K562 (cell line): Measurements from ENCODE around the gene CNOT4. TPM values are rescaled to one million over a fixed set of nuclear protein-coding genes. Genes with fewer than 3 reads are reported as not detected.

Experiments used
- FOXK1 ChIP-seq: sonication (generic); formaldehyde crosslinking; IDR thresholded peaks from 2 replicates; pipeline ENCODE4 v1.8.0; 2022; ENCODE audit warnings: missing genetic modification reagents, mild to moderate bottlenecking, borderline replicate concordance
- JUN ChIP-seq, 2 experiments: sonication (generic) in 1 of 2; formaldehyde crosslinking in 1 of 2; IDR thresholded peaks; 2 replicates each; pipeline versions ENCODE4 v1.6.1 to v1.8.0; 2012 to 2022; ENCODE audit warnings: borderline replicate concordance in 2 of 2, mild to moderate bottlenecking in 2 of 2, improper control_type of control experiment in 1 of 2, low read depth in 1 of 2, low read length in 1 of 2, missing genetic modification reagents in 1 of 2
- NCOA2 ChIP-seq, 2 experiments: fragments of 450-650 bp; IDR thresholded peaks; 2 replicates each; pipeline ENCODE4 v1.6.1; 2018; ENCODE audit warnings: mild to moderate bottlenecking in 2 of 2, moderate library complexity in 1 of 2; ENCODE audit not compliant: partially characterized antibody in 2 of 2
- POLR2H ChIP-seq: IDR thresholded peaks from 2 replicates; pipeline ENCODE4 v1.6.1; 2016; ENCODE audit warnings: missing genetic modification characterization, low read depth, mild to moderate bottlenecking, control low read depth, missing compliant biosample characterization, moderate library complexity
- PURB ChIP-seq: sonication (generic); formaldehyde crosslinking; IDR thresholded peaks from 2 replicates; pipeline ENCODE4 v1.9.0; 2021; ENCODE audit warnings: low read depth, mild to moderate bottlenecking, missing genetic modification reagents
- RBM22 ChIP-seq: fragments of 200-400 bp; formaldehyde crosslinking; IDR thresholded peaks from 2 replicates; pipeline ENCODE4 v1.6.1; 2018; ENCODE audit warnings: low read length, low read depth; ENCODE audit not compliant: poor library complexity, severe bottlenecking
- SAP30 ChIP-seq: fragments of 200-600 bp; sonication (generic); IDR thresholded peaks from 2 replicates; pipeline ENCODE4 v1.6.1; 2012; ENCODE audit warnings: borderline replicate concordance, low read depth, mild to moderate bottlenecking, moderate library complexity, low read length, control low read depth, inconsistent platforms; ENCODE audit not compliant: insufficient read depth, poor library complexity, severe bottlenecking
- TAF7 ChIP-seq: fragments of 450-650 bp; IDR thresholded peaks from 2 replicates; pipeline ENCODE4 v1.6.1; 2016; ENCODE audit warnings: missing genetic modification characterization, missing compliant biosample characterization
- THRAP3 ChIP-seq: fragments of 450-650 bp; IDR thresholded peaks from 2 replicates; pipeline ENCODE4 v1.6.1; 2016; ENCODE audit warnings: mild to moderate bottlenecking, inconsistent platforms, borderline replicate concordance
- U2AF2 ChIP-seq: fragments of 200-400 bp; formaldehyde crosslinking; optimal IDR thresholded peaks from 2 replicates; pipeline ENCODE3; 2017; ENCODE audit warnings: low read depth, mild to moderate bottlenecking, low read length
- ZNF212 ChIP-seq: fragments of 450-650 bp; formaldehyde crosslinking; IDR thresholded peaks from 2 replicates; pipeline ENCODE4 v1.4.0; 2020; ENCODE audit warnings: mild to moderate bottlenecking
- polyA plus RNA-seq, 8 experiments: library from polyadenylated mRNA; depleted of rRNA in 4 of 8; stranded (reverse) in 5 of 8; unstranded in 3 of 8; fragments of >200 nt; fragmentation: Nextera tagmentation in 2 of 8; fragmentation: Illumina TruSeq in 1 of 8; extraction: Ambion mirVana in 2 of 8; extraction: Trizol in 1 of 8; gene quantifications; 2 replicates each; pipeline versions ENCODE4 v1.2.1 to v1.2.3, GENCODE V29; 2011 to 2014; ENCODE audit warnings: inconsistent platforms in 1 of 8, missing spikeins in 1 of 8
- total RNA-seq, 7 experiments: library from RNA; depleted of rRNA in 6 of 7; stranded (reverse); fragments of >200 nt in 6 of 7; fragmentation: Illumina TruSeq in 2 of 7; extraction: Trizol in 2 of 7; gene quantifications; 2 replicates each; pipeline versions ENCODE4 v1.2.1 to v1.2.3, GENCODE V29; 2011 to 2021; ENCODE audit warnings: low replicate concordance in 1 of 7
- TF ChIP-seq, protein P1 (sequence below): IDR thresholded peaks from 2 replicates; pipeline ENCODE4 v1.6.1; 2011; ENCODE audit warnings: borderline replicate concordance, low read depth, mild to moderate bottlenecking, moderate library complexity, low read length; ENCODE audit not compliant: insufficient read depth, poor library complexity, severe bottlenecking
- TF ChIP-seq, protein P2 (sequence below): sonication (generic); formaldehyde crosslinking; IDR thresholded peaks from 2 replicates; pipeline ENCODE4 v1.8.0; 2023; ENCODE audit warnings: mild to moderate bottlenecking, missing genetic modification reagents
- TF ChIP-seq, protein P3 (sequence below): fragments of 250-450 bp; sonication (Bioruptor Pico); IDR thresholded peaks from 2 replicates; pipeline ENCODE4 v1.8.0; 2022; ENCODE audit warnings: inconsistent platforms, mild to moderate bottlenecking, moderate library complexity, borderline replicate concordance
- TF ChIP-seq, protein P4 (sequence below): sonication (generic); formaldehyde crosslinking; IDR thresholded peaks from 2 replicates; pipeline ENCODE4 v1.8.1; 2022; ENCODE audit warnings: missing genetic modification reagents
- TF ChIP-seq, protein P5 (sequence below), 2 experiments: IDR thresholded peaks; 2 replicates each; pipeline ENCODE4 v1.6.1; 2011; ENCODE audit warnings: borderline replicate concordance in 1 of 2, control low read depth in 1 of 2, low read depth in 1 of 2, low read length in 1 of 2, mild to moderate bottlenecking in 1 of 2, mixed read lengths in 1 of 2, moderate library complexity in 1 of 2; ENCODE audit not compliant: insufficient read depth in 1 of 2, insufficient read length in 1 of 2, poor library complexity in 1 of 2, severe bottlenecking in 1 of 2; ENCODE audit errors: extremely low read depth in 1 of 2

CNOT4 gene
- total and polyA plus RNA-seq, 9 of the 15 experiments (the other 6 are each of a cell fraction or from before 2014, with no cell fraction given): 8.6 to 24.1 (median 15.4) TPM

DNA sequence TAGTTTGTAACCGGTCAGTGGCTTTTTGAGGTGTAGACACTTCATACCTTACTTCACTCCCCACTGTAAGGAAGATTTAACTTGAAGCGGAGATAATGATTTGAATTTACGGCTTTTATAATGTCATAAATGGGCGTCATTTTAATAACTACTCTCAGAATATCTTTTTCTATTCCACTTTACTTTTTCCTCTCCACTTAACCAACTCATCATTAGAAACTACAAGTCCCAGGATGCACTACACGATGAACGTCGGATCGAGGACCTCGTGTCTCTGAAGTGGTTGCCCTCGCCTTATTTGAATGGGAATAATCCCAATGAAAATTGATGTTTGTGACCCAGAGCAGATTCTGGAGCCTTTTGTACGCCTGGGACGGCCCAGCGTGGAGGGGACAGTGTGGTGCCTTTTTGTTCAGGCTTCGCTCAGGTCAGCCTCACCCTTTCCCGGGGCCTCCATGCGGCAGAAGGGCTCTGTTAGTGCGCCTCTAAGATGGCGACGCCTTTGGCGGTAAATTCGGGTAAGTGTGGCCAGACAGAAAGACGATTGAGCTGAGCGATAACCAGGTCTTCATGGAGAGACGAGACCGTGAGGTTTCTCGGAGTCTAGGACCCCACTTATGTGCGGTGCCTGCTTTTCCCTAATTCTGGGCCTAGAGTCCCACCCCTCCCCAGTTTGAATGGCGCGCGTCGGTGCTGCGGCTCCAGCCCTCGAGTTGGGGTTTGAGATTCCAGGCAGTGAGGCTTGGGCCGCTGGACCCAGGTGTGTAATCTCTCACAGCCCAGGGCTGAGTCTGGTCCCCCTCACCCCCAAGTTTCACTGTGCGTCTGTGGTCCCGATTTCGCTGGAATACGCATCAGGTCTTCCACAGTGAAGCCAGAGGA lies 47.8 kb upstream of the CNOT4 start, which contains the start of gene NUP205 (continued):
- no peak for TF ChIP-seq PURB (CRISPR knock-in tag)
- TF ChIP-seq ZNF212 (CRISPR knock-in tag): no peak
- TF ChIP-seq U2AF2: no peak
- peak; percentile 94 for TF ChIP-seq POLR2H (tag)
- TF ChIP-seq JUN (IDR thresholded peaks at IDR 0.05; ENCODE audit: borderline replicate concordance, low read depth, low read length): peak; percentile 41; the same call in 1 of the 2 replicates
- peak; percentile 80; the same call in 1 of the 2 replicates for TF ChIP-seq JUN (CRISPR knock-in tag; IDR thresholded peaks at IDR 0.05; ENCODE audit: borderline replicate concordance)
- TF ChIP-seq THRAP3: peak; percentile 79; the same call in 1 of the 2 replicates
- TF ChIP-seq SAP30: peak; percentile 95
- TF ChIP-seq, protein P1, sequence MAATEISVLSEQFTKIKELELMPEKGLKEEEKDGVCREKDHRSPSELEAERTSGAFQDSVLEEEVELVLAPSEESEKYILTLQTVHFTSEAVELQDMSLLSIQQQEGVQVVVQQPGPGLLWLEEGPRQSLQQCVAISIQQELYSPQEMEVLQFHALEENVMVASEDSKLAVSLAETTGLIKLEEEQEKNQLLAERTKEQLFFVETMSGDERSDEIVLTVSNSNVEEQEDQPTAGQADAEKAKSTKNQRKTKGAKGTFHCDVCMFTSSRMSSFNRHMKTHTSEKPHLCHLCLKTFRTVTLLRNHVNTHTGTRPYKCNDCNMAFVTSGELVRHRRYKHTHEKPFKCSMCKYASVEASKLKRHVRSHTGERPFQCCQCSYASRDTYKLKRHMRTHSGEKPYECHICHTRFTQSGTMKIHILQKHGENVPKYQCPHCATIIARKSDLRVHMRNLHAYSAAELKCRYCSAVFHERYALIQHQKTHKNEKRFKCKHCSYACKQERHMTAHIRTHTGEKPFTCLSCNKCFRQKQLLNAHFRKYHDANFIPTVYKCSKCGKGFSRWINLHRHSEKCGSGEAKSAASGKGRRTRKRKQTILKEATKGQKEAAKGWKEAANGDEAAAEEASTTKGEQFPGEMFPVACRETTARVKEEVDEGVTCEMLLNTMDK: no peak
- TF ChIP-seq FOXK1 (CRISPR knock-in tag): peak; percentile 97
- TF ChIP-seq, protein P2, sequence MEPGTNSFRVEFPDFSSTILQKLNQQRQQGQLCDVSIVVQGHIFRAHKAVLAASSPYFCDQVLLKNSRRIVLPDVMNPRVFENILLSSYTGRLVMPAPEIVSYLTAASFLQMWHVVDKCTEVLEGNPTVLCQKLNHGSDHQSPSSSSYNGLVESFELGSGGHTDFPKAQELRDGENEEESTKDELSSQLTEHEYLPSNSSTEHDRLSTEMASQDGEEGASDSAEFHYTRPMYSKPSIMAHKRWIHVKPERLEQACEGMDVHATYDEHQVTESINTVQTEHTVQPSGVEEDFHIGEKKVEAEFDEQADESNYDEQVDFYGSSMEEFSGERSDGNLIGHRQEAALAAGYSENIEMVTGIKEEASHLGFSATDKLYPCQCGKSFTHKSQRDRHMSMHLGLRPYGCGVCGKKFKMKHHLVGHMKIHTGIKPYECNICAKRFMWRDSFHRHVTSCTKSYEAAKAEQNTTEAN (CRISPR knock-in tag): peak; percentile 84
- TF ChIP-seq RBM22: no peak
- TF ChIP-seq, protein P3, sequence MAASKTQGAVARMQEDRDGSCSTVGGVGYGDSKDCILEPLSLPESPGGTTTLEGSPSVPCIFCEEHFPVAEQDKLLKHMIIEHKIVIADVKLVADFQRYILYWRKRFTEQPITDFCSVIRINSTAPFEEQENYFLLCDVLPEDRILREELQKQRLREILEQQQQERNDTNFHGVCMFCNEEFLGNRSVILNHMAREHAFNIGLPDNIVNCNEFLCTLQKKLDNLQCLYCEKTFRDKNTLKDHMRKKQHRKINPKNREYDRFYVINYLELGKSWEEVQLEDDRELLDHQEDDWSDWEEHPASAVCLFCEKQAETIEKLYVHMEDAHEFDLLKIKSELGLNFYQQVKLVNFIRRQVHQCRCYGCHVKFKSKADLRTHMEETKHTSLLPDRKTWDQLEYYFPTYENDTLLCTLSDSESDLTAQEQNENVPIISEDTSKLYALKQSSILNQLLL (CRISPR knock-in tag): no peak
- TF ChIP-seq, protein P4, sequence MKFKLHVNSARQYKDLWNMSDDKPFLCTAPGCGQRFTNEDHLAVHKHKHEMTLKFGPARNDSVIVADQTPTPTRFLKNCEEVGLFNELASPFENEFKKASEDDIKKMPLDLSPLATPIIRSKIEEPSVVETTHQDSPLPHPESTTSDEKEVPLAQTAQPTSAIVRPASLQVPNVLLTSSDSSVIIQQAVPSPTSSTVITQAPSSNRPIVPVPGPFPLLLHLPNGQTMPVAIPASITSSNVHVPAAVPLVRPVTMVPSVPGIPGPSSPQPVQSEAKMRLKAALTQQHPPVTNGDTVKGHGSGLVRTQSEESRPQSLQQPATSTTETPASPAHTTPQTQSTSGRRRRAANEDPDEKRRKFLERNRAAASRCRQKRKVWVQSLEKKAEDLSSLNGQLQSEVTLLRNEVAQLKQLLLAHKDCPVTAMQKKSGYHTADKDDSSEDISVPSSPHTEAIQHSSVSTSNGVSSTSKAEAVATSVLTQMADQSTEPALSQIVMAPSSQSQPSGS: no peak
- TF ChIP-seq, protein P5, sequence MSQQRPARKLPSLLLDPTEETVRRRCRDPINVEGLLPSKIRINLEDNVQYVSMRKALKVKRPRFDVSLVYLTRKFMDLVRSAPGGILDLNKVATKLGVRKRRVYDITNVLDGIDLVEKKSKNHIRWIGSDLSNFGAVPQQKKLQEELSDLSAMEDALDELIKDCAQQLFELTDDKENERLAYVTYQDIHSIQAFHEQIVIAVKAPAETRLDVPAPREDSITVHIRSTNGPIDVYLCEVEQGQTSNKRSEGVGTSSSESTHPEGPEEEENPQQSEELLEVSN (IDR thresholded peaks at IDR 0.05; ENCODE audit: borderline replicate concordance in 1 of 2, extremely low read depth in 1 of 2, insufficient read depth in 1 of 2, insufficient read length in 1 of 2, low read depth in 1 of 2, low read length in 1 of 2, poor library complexity in 1 of 2, severe bottlenecking in 1 of 2): peak; percentile 97 to 99
- peak; percentile 96 for TF ChIP-seq TAF7 (tag)
- TF ChIP-seq NCOA2 (IDR thresholded peaks at IDR 0.05; ENCODE audit: partially characterized antibody in 2 of 2): peak in 1 of 2 experiments; percentile 99
